Measurements from ENCODE around the gene CCT3. TPM values are rescaled to one million over a fixed set of nuclear protein-coding genes. Genes with fewer than 3 reads are reported as not detected.

The CCT3 gene
- total RNA-seq, result 279 TPM

GRCh38 chr1:156338180-156338976 lies at the start of gene CCT3, which contains the start of gene TSACC:
CCT3 (minus strand) TSS chr1:156338292; CDS start chr1:156338184, 108 bp downstream.
TSACC (plus strand) TSS chr1:156338526; CDS start chr1:156339758, 1,232 bp downstream.

DNA sequence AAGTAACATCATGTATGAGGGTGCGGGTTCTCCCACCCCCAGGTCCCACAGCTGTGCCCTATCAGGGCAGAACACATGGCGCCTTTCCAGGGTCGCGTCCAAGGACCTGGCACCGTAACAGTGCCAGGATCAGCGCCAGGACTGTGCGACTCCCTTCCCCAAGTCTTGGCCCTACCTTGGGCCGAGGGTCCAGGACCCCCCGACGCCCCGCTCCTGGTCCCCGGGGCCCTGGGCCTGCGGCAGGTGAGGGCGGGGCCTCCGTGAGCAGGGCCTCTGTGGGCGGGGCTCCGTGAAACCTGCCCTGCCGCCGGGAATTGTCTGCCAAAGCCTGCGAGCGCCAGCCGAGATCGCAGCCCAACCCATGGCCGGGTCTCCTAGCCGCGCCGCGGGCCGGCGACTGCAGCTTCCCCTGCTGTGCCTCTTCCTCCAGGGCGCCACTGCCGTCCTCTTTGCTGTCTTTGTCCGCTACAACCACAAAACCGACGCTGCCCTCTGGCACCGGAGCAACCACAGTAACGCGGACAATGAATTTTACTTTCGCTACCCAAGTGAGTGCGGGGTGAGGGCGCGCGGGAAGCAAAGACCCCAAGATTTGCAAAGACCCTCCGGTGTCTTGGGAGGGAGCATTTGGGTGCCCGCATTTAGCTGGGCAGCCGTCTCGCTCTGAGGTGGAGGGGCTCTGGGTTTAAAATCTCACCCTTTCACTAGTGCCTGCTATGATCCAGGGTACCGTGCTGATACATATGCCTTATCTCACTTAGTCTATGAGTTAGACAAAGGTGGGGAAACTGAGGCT lies 31.0 kb upstream of the CCT3 start, which contains the start of gene RHBG:
TSS of gene RHBG (plus strand) at position 323 of the 796 bp plus-strand sequence. CDS start at position 362, 39 bp downstream.

GRCh38 chr1:156298852-156299357 lies 39.2 kb downstream of the CCT3 start, which contains the start of gene VHLL:
VHLL (minus strand) TSS chr1:156299307; CDS start chr1:156299189, 118 bp downstream.

DNA sequence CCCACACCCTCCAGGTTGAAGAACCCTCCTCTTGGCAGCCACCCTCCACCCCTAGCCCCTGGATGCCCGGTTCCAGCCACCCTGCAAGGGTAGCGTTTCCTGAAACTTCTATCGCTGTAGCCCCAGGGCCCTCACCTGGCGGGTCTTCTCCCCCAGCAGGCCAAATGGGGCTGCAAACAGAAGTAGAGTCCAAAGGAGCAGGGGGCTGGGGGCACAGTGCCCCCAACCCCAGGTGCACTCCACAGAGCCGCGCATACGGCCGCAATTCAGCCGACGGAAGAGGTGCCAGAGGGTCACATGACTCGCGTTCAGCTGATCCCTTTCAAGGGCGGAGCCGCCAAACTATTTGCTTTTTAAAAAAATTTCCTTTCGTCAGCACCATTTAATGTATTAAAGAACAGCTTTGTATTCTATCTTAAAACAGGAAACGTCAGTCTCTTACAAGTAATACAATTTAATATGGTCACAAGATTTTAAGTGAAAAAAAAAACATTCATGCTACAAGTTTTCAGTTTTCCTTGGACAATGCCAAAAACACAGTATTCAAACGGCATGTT lies 42.6 kb downstream of the CCT3 start, which contains the start of gene GLMP:
TSS of gene GLMP (minus strand) at position 289 of the 557 bp plus-strand sequence. CDS start at position 255, 34 bp downstream.

GRCh38 chr1:156284112-156284511 lies 54.0 kb downstream of the CCT3 start, which contains the start of gene TMEM79:
TMEM79 (plus strand) TSS chr1:156284325; CDS start chr1:156285227, 902 bp downstream.

GRCh38 chr1:156282479-156283222 lies 55.4 kb downstream of the CCT3 start, which contains the start of gene SMG5:
SMG5 (minus strand) TSS chr1:156282825; CDS start chr1:156282680, 145 bp downstream.

Other genes with a start within 250 kb of the CCT3 start
- 29.5 TPM for gene LMNA, start 223.6 kb downstream of the CCT3 start, total RNA-seq
- gene SEMA4A, start 184.7 kb downstream of the CCT3 start, total RNA-seq, result 23.3 TPM
- 14.8 TPM for gene SLC25A44, start 144.2 kb downstream of the CCT3 start, total RNA-seq
- gene PMF1, start 125.3 kb downstream of the CCT3 start, total RNA-seq, result 33.7 TPM
- gene BGLAP, start 96.1 kb downstream of the CCT3 start, total RNA-seq, result not detected
- gene PAQR6, start 90.2 kb downstream of the CCT3 start, total RNA-seq, result 25.6 TPM
- gene SMG5, start 55.5 kb downstream of the CCT3 start, total RNA-seq, result 38.3 TPM
- 2.1 TPM for gene TMEM79, start 54.0 kb downstream of the CCT3 start, total RNA-seq
- gene GLMP, start 42.6 kb downstream of the CCT3 start, total RNA-seq, result 11.5 TPM
- 0.69 TPM for gene VHLL, start 39.0 kb downstream of the CCT3 start, total RNA-seq
- gene TSACC, start 234 bp upstream of the CCT3 start, total RNA-seq, result not detected
- not detected for gene RHBG, start 30.9 kb upstream of the CCT3 start, total RNA-seq
- gene MEF2D, start 162.5 kb upstream of the CCT3 start, total RNA-seq, result 7.6 TPM
- gene IQGAP3, start 234.3 kb upstream of the CCT3 start, total RNA-seq, result 3.5 TPM
- not detected for gene TTC24, start 241.4 kb upstream of the CCT3 start, total RNA-seq